Vagina (tissue), 2 donors: ENCODE data around the gene CEP70.

Experiments used
- CTCF ChIP-seq, 3 experiments: fragments of 450-650 bp in 2 of 3; fragments of 200-600 bp in 1 of 3; sonication (generic) in 1 of 3; IDR thresholded peaks; one replicate each; pipeline ENCODE4 v1.5.1; 2017 to 2019; ENCODE audit warnings: antibody characterized with exemption in 3 of 3, mild to moderate bottlenecking in 2 of 3, moderate library complexity in 2 of 3
- POLR2AphosphoS5 ChIP-seq, 2 donors: sonication (generic); formaldehyde crosslinking; IDR thresholded peaks; one replicate each; pipeline ENCODE4 v1.9.0; 2017; ENCODE audit warnings: antibody characterized with exemption in 2 of 2, mild to moderate bottlenecking in 2 of 2, low read depth in 1 of 2; ENCODE audit not compliant: insufficient read depth in 1 of 2

GRCh38 chr3:138470687-138471086 lies 123.4 kb downstream of the CEP70 start:
- TF ChIP-seq CTCF (IDR thresholded peaks at IDR 0.05) = no peak
- peak in 1 of 2 donors; percentile 38 for TF ChIP-seq POLR2AphosphoS5 (IDR thresholded peaks at IDR 0.05; ENCODE audit: insufficient read depth in 1 of 2, low read depth in 1 of 2)
